Chondrocyte (in vitro differentiated cells): ENCODE results near the gene SH3YL1. TPM values are rescaled to one million over a fixed set of nuclear protein-coding genes. Genes with fewer than 3 reads are reported as not detected.

Experiments used
- DNase-seq: peaks from one replicate; pipeline ENCODE4 v3.0.0; 2021; ENCODE audit warnings: mixed read lengths, low spot score
- H3K27ac Mint-ChIP-seq: one replicate; pipeline ENCODE4 v1.8.0; 2021; ENCODE audit warnings: mild to moderate bottlenecking, moderate library complexity, mixed read lengths; ENCODE audit not compliant: unreplicated experiment
- H3K27me3 Mint-ChIP-seq: 2 replicates; pipeline ENCODE4 v1.8.0; 2021; ENCODE audit warnings: low read depth, mixed read lengths
- H3K36me3 Mint-ChIP-seq: 2 replicates; pipeline ENCODE4 v1.8.0; 2021; ENCODE audit warnings: low read depth, mixed read lengths
- H3K4me1 Mint-ChIP-seq: 2 replicates; pipeline ENCODE4 v1.8.0; 2021; ENCODE audit warnings: low read depth, mild to moderate bottlenecking, mixed read lengths
- H3K4me3 Mint-ChIP-seq: one replicate; pipeline ENCODE4 v1.8.0; 2021; ENCODE audit warnings: mild to moderate bottlenecking, moderate library complexity, mixed read lengths; ENCODE audit not compliant: unreplicated experiment
- H3K9me3 Mint-ChIP-seq: 2 replicates; pipeline ENCODE4 v1.8.0; 2021; ENCODE audit warnings: low read depth, mixed read lengths
- total RNA-seq: library from RNA; stranded (reverse); gene quantifications from 3 replicates; pipeline ENCODE4 v1.2.1, GENCODE V29; 2021
- TF ChIP-seq, protein P1 (sequence below): fragments of 200-600 bp; sonication (generic); IDR thresholded peaks from 2 replicates; pipeline ENCODE4 v1.5.0; 2021; ENCODE audit warnings: antibody characterized with exemption, mild to moderate bottlenecking, moderate library complexity

Gene SH3YL1
- total RNA-seq, 1 donor from 2014 or later = 36.1 TPM

- Mint-ChIP-seq H3K36me3 (peaks cover 26% of the 10 kb centered on the region), H3K9me3 (peaks cover 12% of the 10 kb centered on the region), H3K27me3 (no peaks in the 10 kb centered on the region), H3K4me1 (peaks cover 13% of the 10 kb centered on the region), H3K4me3 (no peak overlapping the region), H3K27ac (no peak overlapping the region)
- no peak for DNase-seq
- TF ChIP-seq, protein P1, sequence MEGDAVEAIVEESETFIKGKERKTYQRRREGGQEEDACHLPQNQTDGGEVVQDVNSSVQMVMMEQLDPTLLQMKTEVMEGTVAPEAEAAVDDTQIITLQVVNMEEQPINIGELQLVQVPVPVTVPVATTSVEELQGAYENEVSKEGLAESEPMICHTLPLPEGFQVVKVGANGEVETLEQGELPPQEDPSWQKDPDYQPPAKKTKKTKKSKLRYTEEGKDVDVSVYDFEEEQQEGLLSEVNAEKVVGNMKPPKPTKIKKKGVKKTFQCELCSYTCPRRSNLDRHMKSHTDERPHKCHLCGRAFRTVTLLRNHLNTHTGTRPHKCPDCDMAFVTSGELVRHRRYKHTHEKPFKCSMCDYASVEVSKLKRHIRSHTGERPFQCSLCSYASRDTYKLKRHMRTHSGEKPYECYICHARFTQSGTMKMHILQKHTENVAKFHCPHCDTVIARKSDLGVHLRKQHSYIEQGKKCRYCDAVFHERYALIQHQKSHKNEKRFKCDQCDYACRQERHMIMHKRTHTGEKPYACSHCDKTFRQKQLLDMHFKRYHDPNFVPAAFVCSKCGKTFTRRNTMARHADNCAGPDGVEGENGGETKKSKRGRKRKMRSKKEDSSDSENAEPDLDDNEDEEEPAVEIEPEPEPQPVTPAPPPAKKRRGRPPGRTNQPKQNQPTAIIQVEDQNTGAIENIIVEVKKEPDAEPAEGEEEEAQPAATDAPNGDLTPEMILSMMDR = no peak
These were observed 26.0 kb downstream of the SH3YL1 start for GRCh38 chr2:237878-238277.

GRCh38 chr2:236993-237539 is 26.8 kb downstream of the SH3YL1 start:
- H3K27ac Mint-ChIP-seq = no peak overlapping the region
- H3K4me1 Mint-ChIP-seq = peaks cover 13% of the 10 kb centered on the region
- no peak for DNase-seq
- peaks cover 22% of the 10 kb centered on the region for H3K36me3 Mint-ChIP-seq
- no peaks in the 10 kb centered on the region for H3K27me3 Mint-ChIP-seq
- peaks cover 5% of the 10 kb centered on the region for H3K9me3 Mint-ChIP-seq
- H3K4me3 Mint-ChIP-seq = no peak overlapping the region
- TF ChIP-seq, protein P1 = no peak

- H3K36me3 Mint-ChIP-seq = peaks cover 17% of the 10 kb centered on the region
- TF ChIP-seq, protein P1 = no peak
- no peaks in the 10 kb centered on the region for H3K27me3 Mint-ChIP-seq
- no peak for DNase-seq
- H3K27ac Mint-ChIP-seq = no peak overlapping the region
- H3K4me1 Mint-ChIP-seq = peaks cover 16% of the 10 kb centered on the region
- no peaks in the 10 kb centered on the region for H3K9me3 Mint-ChIP-seq
- H3K4me3 Mint-ChIP-seq = no peak overlapping the region
These were observed 29.4 kb downstream of the SH3YL1 start for GRCh38 chr2:234421-234820.

DNA sequence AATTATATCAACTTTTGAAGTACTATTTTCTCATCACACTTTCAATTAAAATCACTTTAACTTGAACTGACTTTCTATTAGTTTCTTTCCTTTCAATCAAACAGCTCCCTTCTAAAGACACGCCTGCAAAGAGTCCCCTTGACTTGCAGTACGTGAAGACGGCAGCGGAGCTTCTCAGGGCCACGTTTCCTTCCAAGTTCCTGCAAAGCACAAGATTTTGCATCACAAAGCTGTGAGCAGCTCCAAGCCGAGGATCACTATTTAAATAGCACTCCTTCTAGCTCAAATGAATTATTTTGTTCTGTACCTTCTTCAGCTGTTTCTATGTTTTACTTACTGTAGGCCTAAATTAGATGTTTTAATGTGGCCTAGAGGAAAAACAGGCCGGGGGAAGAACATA is 30.8 kb downstream of the SH3YL1 start:
- Mint-ChIP-seq H3K36me3 (peaks cover 22% of the 10 kb centered on the region), H3K4me1 (peaks cover 7% of the 10 kb centered on the region), H3K27ac (no peak overlapping the region), H3K4me3 (no peak overlapping the region), H3K9me3 (no peaks in the 10 kb centered on the region), H3K27me3 (no peaks in the 10 kb centered on the region)
- TF ChIP-seq, protein P1 = no peak
- DNase-seq = no peak

DNA sequence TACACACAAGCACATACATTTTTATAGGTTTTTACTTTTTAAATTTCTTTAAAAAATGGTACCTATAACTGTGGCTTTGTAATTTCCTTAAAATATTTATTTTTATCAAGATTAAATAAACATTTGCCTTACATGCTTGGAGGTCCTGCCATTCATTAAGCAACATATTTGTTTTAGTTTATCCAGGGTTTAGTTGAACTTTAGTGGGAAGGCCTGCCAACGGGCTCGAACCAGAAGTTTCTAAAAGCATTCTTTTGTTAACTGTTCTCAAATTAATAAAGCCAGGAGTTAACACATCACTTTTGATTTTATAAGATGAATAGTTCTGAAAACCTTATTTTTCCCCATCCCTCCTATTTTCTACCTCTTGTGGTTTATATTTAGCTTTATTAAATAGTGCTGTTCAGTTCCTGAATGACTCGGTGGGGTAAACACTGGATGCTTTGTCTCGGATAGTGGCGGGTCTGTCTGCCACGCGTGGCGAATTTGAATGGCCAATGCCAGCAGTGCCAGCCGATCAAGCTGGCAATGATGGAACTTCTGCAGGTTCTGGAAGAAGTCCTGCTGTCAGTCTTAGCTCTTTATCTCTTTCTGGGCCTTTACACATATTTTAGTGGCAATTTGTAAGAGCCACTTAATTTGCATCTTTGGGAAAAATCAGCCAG is 32.2 kb downstream of the SH3YL1 start:
- Mint-ChIP-seq H3K27me3 (no peaks in the 10 kb centered on the region), H3K36me3 (peaks cover 30% of the 10 kb centered on the region)
- TF ChIP-seq, protein P1 = no peak

More for the DNA sequence above, 32.2 kb downstream of the SH3YL1 start:
- no peak for DNase-seq
- Mint-ChIP-seq H3K27ac (no peak overlapping the region), H3K4me3 (no peak overlapping the region), H3K9me3 (no peaks in the 10 kb centered on the region), H3K4me1 (peaks cover 3% of the 10 kb centered on the region)
